ENCODE data around the gene FAM149B1.

Gene FAM149B1

GRCh38 chr10:73233883-73234282 is 66.0 kb downstream of the FAM149B1 start:
- no peak overlapping the region for H2BK5ac ChIP-seq (ENCODE audit: low read depth, low read length, poor library complexity, severe bottlenecking)
- H3K9ac ChIP-seq (ENCODE audit: low read length), result peak overlapping the region; percentile 8
- no peak overlapping the region for H2BK12ac ChIP-seq (ENCODE audit: low read length in 2 of 2)
- no peak overlapping the region for H2AFZ ChIP-seq (ENCODE audit: low read depth, low read length)
- H3K23ac ChIP-seq (ENCODE audit: low read length in 2 of 2), result no peak overlapping the region
- H3K27ac ChIP-seq (ENCODE audit: low read length, poor library complexity, severe bottlenecking), result no peak overlapping the region
- no peak for DNase-seq
- no peak overlapping the region for H2AK5ac ChIP-seq (ENCODE audit: low read length, severe bottlenecking)
- no peak overlapping the region for H3K4ac ChIP-seq (ENCODE audit: low read depth in 1 of 2, low read length in 2 of 2)
- no peak overlapping the region for H3K18ac ChIP-seq (ENCODE audit: low read depth in 1 of 2, low read length in 2 of 2)
- no peak overlapping the region for H4K8ac ChIP-seq (ENCODE audit: low read length)
- no peaks in the 10 kb centered on the region for H3K9me3 ChIP-seq (ENCODE audit: control insufficient read depth, low read length)
- H2BK15ac ChIP-seq (ENCODE audit: low read depth, poor library complexity, severe bottlenecking), result no peak overlapping the region
- H3K14ac ChIP-seq (ENCODE audit: low read length in 2 of 2), result no peak overlapping the region
- no peak overlapping the region for H3K4me2 ChIP-seq (ENCODE audit: low read length, poor library complexity, severe bottlenecking)
- H3K27me3 ChIP-seq (ENCODE audit: control insufficient read depth in 1 of 2, insufficient read depth in 1 of 2, low read length in 2 of 2), result no peaks in the 10 kb centered on the region
- H4K91ac ChIP-seq (ENCODE audit: low read length), result no peak overlapping the region
- H3K36me3 ChIP-seq (ENCODE audit: control insufficient read depth in 1 of 2, insufficient read depth in 2 of 2, low read depth in 1 of 2, low read length in 2 of 2), result peaks cover 11 to 86% of the 10 kb centered on the region in 2 experiments
- no peak overlapping the region for H2BK120ac ChIP-seq (ENCODE audit: low read depth, low read length)
- peaks cover 6% of the 10 kb centered on the region for H3K79me1 ChIP-seq (replicated peaks; ENCODE audit: low read length, poor library complexity, severe bottlenecking)
- H3K4me3 ChIP-seq (ENCODE audit: insufficient read depth in 1 of 2, low read depth in 1 of 2, low read length in 2 of 2), result no peak overlapping the region
- H3K4me1 ChIP-seq (ENCODE audit: control insufficient read depth, insufficient read depth, low read depth, low read length), result no peaks in the 10 kb centered on the region
- 100% methylated on average over 2 of the region's 2 CpGs for WGBS

DNA sequence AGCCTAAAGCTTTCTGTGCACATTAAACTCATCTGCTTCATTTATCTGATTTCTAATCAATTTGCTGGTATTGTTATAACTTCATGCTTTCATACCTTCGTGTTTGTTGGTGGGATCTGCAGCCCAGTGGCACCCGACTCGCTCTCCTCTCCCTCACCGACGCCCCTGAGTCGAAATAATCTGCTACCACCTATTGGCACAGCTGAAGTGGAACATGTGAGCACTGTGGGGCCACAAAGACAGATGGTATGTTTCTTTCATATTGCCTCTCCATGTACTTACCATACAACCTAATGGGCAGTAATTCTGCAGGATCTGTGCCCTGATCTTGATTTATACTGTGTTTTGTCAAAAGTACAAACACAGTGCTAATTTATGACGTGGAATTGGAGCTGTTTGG is 66.8 kb downstream of the FAM149B1 start:
- Histone ChIP-seq H3K27me3 (ENCODE audit: control insufficient read depth in 1 of 2, insufficient read depth in 1 of 2, low read length in 2 of 2) (no peaks in the 10 kb centered on the region), H3K4me1 (ENCODE audit: control insufficient read depth, insufficient read depth, low read depth, low read length) (no peaks in the 10 kb centered on the region), H3K9me3 (ENCODE audit: control insufficient read depth, low read length) (no peaks in the 10 kb centered on the region), H2BK15ac (ENCODE audit: low read depth, poor library complexity, severe bottlenecking) (no peak overlapping the region), H3K4ac (ENCODE audit: low read depth in 1 of 2, low read length in 2 of 2) (no peak overlapping the region), H3K14ac (ENCODE audit: low read length in 2 of 2) (no peak overlapping the region), H3K36me3 (ENCODE audit: control insufficient read depth in 1 of 2, insufficient read depth in 2 of 2, low read depth in 1 of 2, low read length in 2 of 2) (peaks cover 14 to 90% of the 10 kb centered on the region in 2 experiments), H4K8ac (ENCODE audit: low read length) (no peak overlapping the region), H2BK5ac (ENCODE audit: low read depth, low read length, poor library complexity, severe bottlenecking) (no peak overlapping the region), H4K91ac (ENCODE audit: low read length) (no peak overlapping the region), H2BK12ac (ENCODE audit: low read length in 2 of 2) (no peak overlapping the region), H3K18ac (ENCODE audit: low read depth in 1 of 2, low read length in 2 of 2) (no peak overlapping the region), H3K23ac (ENCODE audit: low read length in 2 of 2) (no peak overlapping the region), H3K79me1 (replicated peaks; ENCODE audit: low read length, poor library complexity, severe bottlenecking) (peaks cover 10% of the 10 kb centered on the region), H3K27ac (ENCODE audit: low read length, poor library complexity, severe bottlenecking) (no peak overlapping the region), H3K4me2 (ENCODE audit: low read length, poor library complexity, severe bottlenecking) (no peak overlapping the region), H3K4me3 (ENCODE audit: insufficient read depth in 1 of 2, low read depth in 1 of 2, low read length in 2 of 2) (no peak overlapping the region), H2AFZ (ENCODE audit: low read depth, low read length) (no peak overlapping the region), H2AK5ac (ENCODE audit: low read length, severe bottlenecking) (no peak overlapping the region), H3K9ac (ENCODE audit: low read length) (no peak overlapping the region), H2BK120ac (ENCODE audit: low read depth, low read length) (no peak overlapping the region)
- WGBS, result 95% methylated on average over 7 of the region's 7 CpGs
- DNase-seq, result no peak

DNA sequence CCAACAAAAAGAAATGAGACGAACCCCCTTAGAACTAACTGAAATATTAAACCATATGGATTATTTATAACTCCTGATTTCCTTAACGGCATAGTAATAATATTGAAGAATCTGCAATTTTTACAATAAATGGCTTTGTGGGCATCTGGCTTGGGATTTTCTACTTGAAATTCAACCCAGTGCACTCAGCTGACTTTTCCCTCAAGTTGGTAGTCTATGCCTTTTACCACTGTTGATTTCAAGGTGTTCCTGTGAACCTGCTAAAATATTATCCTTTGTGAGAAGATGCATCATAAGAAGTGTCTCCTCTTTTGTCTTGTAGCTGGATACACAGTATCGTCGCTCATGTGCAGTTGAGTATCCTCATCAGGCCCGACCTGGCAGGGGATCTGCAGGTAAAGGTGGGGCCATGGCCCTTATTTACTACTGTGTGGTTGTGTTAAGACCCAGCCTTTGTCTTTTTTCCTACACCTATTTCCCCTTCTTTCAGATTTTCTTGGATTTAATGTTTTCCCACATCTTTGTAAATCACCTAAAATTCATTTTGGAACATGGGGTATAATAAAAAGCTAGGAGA is 71.2 kb downstream of the FAM149B1 start:
- H4K91ac ChIP-seq (ENCODE audit: low read length), result no peak overlapping the region
- H3K36me3 ChIP-seq (ENCODE audit: control insufficient read depth in 1 of 2, insufficient read depth in 2 of 2, low read depth in 1 of 2, low read length in 2 of 2), result peaks cover 21 to 90% of the 10 kb centered on the region in 2 experiments
- H3K9ac ChIP-seq (ENCODE audit: low read length), result no peak overlapping the region
- no peak overlapping the region for H3K27ac ChIP-seq (ENCODE audit: low read length, poor library complexity, severe bottlenecking)
- 88% methylated on average over 2 of the region's 5 CpGs for WGBS
- H4K8ac ChIP-seq (ENCODE audit: low read length), result no peak overlapping the region
- H3K14ac ChIP-seq (ENCODE audit: low read length in 2 of 2), result no peak overlapping the region
- no peak overlapping the region for H3K4ac ChIP-seq (ENCODE audit: low read depth in 1 of 2, low read length in 2 of 2)
- H2BK12ac ChIP-seq (ENCODE audit: low read length in 2 of 2), result peak overlapping the region in 1 of 2 experiments; percentile 31
- H2BK15ac ChIP-seq (ENCODE audit: low read depth, poor library complexity, severe bottlenecking), result no peak overlapping the region
- H3K4me1 ChIP-seq (ENCODE audit: control insufficient read depth, insufficient read depth, low read depth, low read length), result peaks cover under 1% of the 10 kb centered on the region
- no peak overlapping the region for H2BK5ac ChIP-seq (ENCODE audit: low read depth, low read length, poor library complexity, severe bottlenecking)
- no peak overlapping the region for H2AFZ ChIP-seq (ENCODE audit: low read depth, low read length)
- no peak overlapping the region for H3K23ac ChIP-seq (ENCODE audit: low read length in 2 of 2)
- no peaks in the 10 kb centered on the region for H3K27me3 ChIP-seq (ENCODE audit: control insufficient read depth in 1 of 2, insufficient read depth in 1 of 2, low read length in 2 of 2)
- H3K4me3 ChIP-seq (ENCODE audit: insufficient read depth in 1 of 2, low read depth in 1 of 2, low read length in 2 of 2), result no peak overlapping the region
- DNase-seq, result no peak
- H3K79me1 ChIP-seq (replicated peaks; ENCODE audit: low read length, poor library complexity, severe bottlenecking), result peaks cover 13% of the 10 kb centered on the region
- no peak overlapping the region for H2BK120ac ChIP-seq (ENCODE audit: low read depth, low read length)
- H3K4me2 ChIP-seq (ENCODE audit: low read length, poor library complexity, severe bottlenecking), result no peak overlapping the region
- no peak overlapping the region for H2AK5ac ChIP-seq (ENCODE audit: low read length, severe bottlenecking)
- H3K18ac ChIP-seq (ENCODE audit: low read depth in 1 of 2, low read length in 2 of 2), result no peak overlapping the region
- H3K9me3 ChIP-seq (ENCODE audit: control insufficient read depth, low read length), result no peaks in the 10 kb centered on the region

DNA sequence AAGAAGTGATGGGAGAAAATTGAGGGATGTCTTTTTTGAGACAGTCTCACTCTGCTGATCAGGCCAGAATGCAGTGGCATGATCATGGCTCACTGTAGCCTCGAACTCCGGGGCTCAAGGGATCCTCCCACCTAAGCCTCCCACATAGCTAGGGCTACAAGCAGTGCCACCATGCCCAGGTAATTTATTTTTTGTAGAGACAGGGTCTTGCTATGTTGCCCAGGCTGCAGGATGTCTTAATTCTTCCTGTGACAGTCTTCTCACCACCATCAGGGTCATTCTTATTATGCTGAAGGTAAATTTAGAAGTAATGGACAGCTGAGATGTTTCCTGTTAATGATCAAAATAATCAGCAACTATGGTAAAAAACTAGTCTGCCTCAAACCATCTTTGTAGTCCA is 72.0 kb downstream of the FAM149B1 start:
- Histone ChIP-seq H4K8ac (ENCODE audit: low read length) (no peak overlapping the region), H3K18ac (ENCODE audit: low read depth in 1 of 2, low read length in 2 of 2) (no peak overlapping the region), H3K14ac (ENCODE audit: low read length in 2 of 2) (no peak overlapping the region), H2AK5ac (ENCODE audit: low read length, severe bottlenecking) (no peak overlapping the region), H3K27me3 (ENCODE audit: control insufficient read depth in 1 of 2, insufficient read depth in 1 of 2, low read length in 2 of 2) (no peaks in the 10 kb centered on the region), H3K79me1 (replicated peaks; ENCODE audit: low read length, poor library complexity, severe bottlenecking) (peaks cover 15% of the 10 kb centered on the region), H3K4ac (ENCODE audit: low read depth in 1 of 2, low read length in 2 of 2) (no peak overlapping the region), H3K4me2 (ENCODE audit: low read length, poor library complexity, severe bottlenecking) (no peak overlapping the region), H2BK120ac (ENCODE audit: low read depth, low read length) (no peak overlapping the region), H2AFZ (ENCODE audit: low read depth, low read length) (no peak overlapping the region), H3K23ac (ENCODE audit: low read length in 2 of 2) (no peak overlapping the region), H3K9me3 (ENCODE audit: control insufficient read depth, low read length) (no peaks in the 10 kb centered on the region), H3K36me3 (ENCODE audit: control insufficient read depth in 1 of 2, insufficient read depth in 2 of 2, low read depth in 1 of 2, low read length in 2 of 2) (peaks cover 20 to 90% of the 10 kb centered on the region in 2 experiments), H3K27ac (ENCODE audit: low read length, poor library complexity, severe bottlenecking) (no peak overlapping the region), H2BK15ac (ENCODE audit: low read depth, poor library complexity, severe bottlenecking) (no peak overlapping the region), H3K4me1 (ENCODE audit: control insufficient read depth, insufficient read depth, low read depth, low read length) (peaks cover 3% of the 10 kb centered on the region), H2BK5ac (ENCODE audit: low read depth, low read length, poor library complexity, severe bottlenecking) (no peak overlapping the region), H2BK12ac (ENCODE audit: low read length in 2 of 2) (no peak overlapping the region), H3K9ac (ENCODE audit: low read length) (no peak overlapping the region), H3K4me3 (ENCODE audit: insufficient read depth in 1 of 2, low read depth in 1 of 2, low read length in 2 of 2) (no peak overlapping the region), H4K91ac (ENCODE audit: low read length) (no peak overlapping the region)
- DNase-seq, result no peak
- 100% methylated on average over 2 of the region's 2 CpGs for WGBS

All from mesenchymal stem cell (in vitro differentiated cells and primary cell).